ENCODE measurements around the gene AKAP4.

GRCh38 chrX:50188859-50189600 lies 11.8 kb downstream of the AKAP4 start:
- no peak for TF ChIP-seq CTCF (IDR thresholded peaks at IDR 0.05)
- no peak for TF ChIP-seq EP300 (IDR thresholded peaks at IDR 0.05)
- TF ChIP-seq POLR2A (IDR thresholded peaks at IDR 0.05), result no peak
